ENCODE results near the gene LRRC75B. TPM values are rescaled to one million over a fixed set of nuclear protein-coding genes. Genes with fewer than 3 reads are reported as not detected.

Gene LRRC75B
- total RNA-seq, 1 donor from 2014 or later: 32.5 TPM

- Mint-ChIP-seq H3K4me1 (no peaks in the 10 kb centered on the region), H3K27ac (no peak overlapping the region), H3K9me3 (no peaks in the 10 kb centered on the region), H3K27me3 (ENCODE audit: low read depth) (no peaks in the 10 kb centered on the region), H3K4me3 (no peak overlapping the region), H3K36me3 (peaks cover 23% of the 10 kb centered on the region)
- DNase-seq (ENCODE audit: low spot score in 2 of 2, unreplicated experiment in 2 of 2): no peak
- TF ChIP-seq CTCF (IDR thresholded peaks at IDR 0.05; ENCODE audit: unreplicated experiment): no peak
These were observed 49.1 kb downstream of the LRRC75B start for GRCh38 chr22:24543679-24544243.

GRCh38 chr22:24543185-24543601, 49.7 kb downstream of the LRRC75B start:
- Mint-ChIP-seq H3K4me1 (no peaks in the 10 kb centered on the region), H3K27ac (no peak overlapping the region), H3K36me3 (peaks cover 22% of the 10 kb centered on the region), H3K9me3 (no peaks in the 10 kb centered on the region), H3K4me3 (no peak overlapping the region), H3K27me3 (ENCODE audit: low read depth) (no peaks in the 10 kb centered on the region)
- DNase-seq (ENCODE audit: low spot score in 2 of 2, unreplicated experiment in 2 of 2): no peak
- no peak for TF ChIP-seq CTCF (IDR thresholded peaks at IDR 0.05; ENCODE audit: unreplicated experiment)

GRCh38 chr22:24542641-24543040, 50.2 kb downstream of the LRRC75B start:
- no peaks in the 10 kb centered on the region for H3K9me3 Mint-ChIP-seq
- no peak overlapping the region for H3K27ac Mint-ChIP-seq
- H3K4me3 Mint-ChIP-seq: no peak overlapping the region
- no peaks in the 10 kb centered on the region for H3K27me3 Mint-ChIP-seq (ENCODE audit: low read depth)
- peaks cover 22% of the 10 kb centered on the region for H3K36me3 Mint-ChIP-seq
- DNase-seq (ENCODE audit: low spot score in 2 of 2, unreplicated experiment in 2 of 2): no peak
- TF ChIP-seq CTCF (IDR thresholded peaks at IDR 0.05; ENCODE audit: unreplicated experiment): no peak
- H3K4me1 Mint-ChIP-seq: no peaks in the 10 kb centered on the region

- DNase-seq (ENCODE audit: low spot score in 2 of 2, unreplicated experiment in 2 of 2): no peak
- TF ChIP-seq CTCF (IDR thresholded peaks at IDR 0.05; ENCODE audit: unreplicated experiment): no peak
- H3K27ac Mint-ChIP-seq: no peak overlapping the region
- H3K4me3 Mint-ChIP-seq: no peak overlapping the region
- H3K36me3 Mint-ChIP-seq: peaks cover 17% of the 10 kb centered on the region
- H3K9me3 Mint-ChIP-seq: no peaks in the 10 kb centered on the region
- H3K4me1 Mint-ChIP-seq: no peaks in the 10 kb centered on the region
- no peaks in the 10 kb centered on the region for H3K27me3 Mint-ChIP-seq (ENCODE audit: low read depth)
These were observed 51.0 kb downstream of the LRRC75B start for GRCh38 chr22:24541681-24542515.

- TF ChIP-seq CTCF (IDR thresholded peaks at IDR 0.05; ENCODE audit: unreplicated experiment): no peak
- Mint-ChIP-seq H3K36me3 (peaks cover 8% of the 10 kb centered on the region), H3K9me3 (no peaks in the 10 kb centered on the region), H3K4me1 (no peaks in the 10 kb centered on the region), H3K27ac (no peak overlapping the region), H3K4me3 (no peak overlapping the region), H3K27me3 (ENCODE audit: low read depth) (no peaks in the 10 kb centered on the region)
- DNase-seq (ENCODE audit: low spot score in 2 of 2, unreplicated experiment in 2 of 2): no peak
These were observed 52.4 kb downstream of the LRRC75B start for GRCh38 chr22:24540470-24540869.
